Neural progenitor cell (in vitro differentiated cells): ENCODE data around the gene TNFAIP6. TPM values are rescaled to one million over a fixed set of nuclear protein-coding genes. Genes with fewer than 3 reads are reported as not detected.
"Not testable (repeated sequence)": the region's sequence is repeated elsewhere in the genome, so short reads cannot be mapped to it uniquely, and the experiment has no call there.

Experiments used
- DNase-seq: peaks from one replicate; pipeline ENCODE4 v3.0.0-alpha.2; 2016; ENCODE audit warnings: low spot score
- H2AFZ ChIP-seq: fragments of 200-600 bp; sonication (generic); replicated peaks from 2 replicates; pipeline ENCODE4 v1.6.1; 2016; ENCODE audit warnings: antibody characterized with exemption
- H3F3A ChIP-seq: fragments of 200-600 bp; sonication (generic); 2 replicates; pipeline ENCODE4 v1.6.1; 2016; ENCODE audit warnings: antibody characterized with exemption, low read depth
- H3K27ac ChIP-seq: fragments of 200-600 bp; sonication (generic); 2 replicates; pipeline ENCODE4 v1.5.1; 2016; ENCODE audit warnings: mild to moderate bottlenecking
- H3K27me3 ChIP-seq: fragments of 200-600 bp; sonication (generic); 2 replicates; pipeline ENCODE4 v1.6.1; 2016; ENCODE audit warnings: mild to moderate bottlenecking, moderate library complexity
- H3K36me3 ChIP-seq: fragments of 200-600 bp; sonication (generic); 2 replicates; pipeline ENCODE4 v1.5.1; 2016
- H3K4me1 ChIP-seq: fragments of 200-600 bp; sonication (generic); 2 replicates; pipeline ENCODE4 v1.6.1; 2016; ENCODE audit warnings: mixed run types
- H3K4me2 ChIP-seq: fragments of 200-600 bp; sonication (generic); 2 replicates; pipeline ENCODE4 v1.6.1; 2016
- H3K4me3 ChIP-seq: fragments of 200-600 bp; sonication (generic); 2 replicates; pipeline ENCODE4 v1.5.1; 2016
- H3K79me2 ChIP-seq: fragments of 200-600 bp; sonication (generic); 2 replicates; pipeline ENCODE4 v1.6.1; 2016; ENCODE audit warnings: low read depth
- H3K9ac ChIP-seq: fragments of 200-600 bp; sonication (generic); 2 replicates; pipeline ENCODE4 v1.6.1; 2016
- H3K9me3 ChIP-seq: fragments of 200-600 bp; sonication (generic); 2 replicates; pipeline ENCODE4 v1.5.1; 2016; ENCODE audit warnings: low read depth
- H4K20me1 ChIP-seq: fragments of 200-600 bp; sonication (generic); 2 replicates; pipeline ENCODE4 v1.6.1; 2016; ENCODE audit warnings: low read depth
- H3K27ac Mint-ChIP-seq: 3 replicates; pipeline ENCODE4 v1.8.0; 2021; ENCODE audit warnings: mixed read lengths
- H3K27me3 Mint-ChIP-seq: 2 replicates; pipeline ENCODE4 v1.8.0; 2022; ENCODE audit warnings: low read depth, mild to moderate bottlenecking, inconsistent platforms, moderate library complexity, mixed read lengths; ENCODE audit not compliant: insufficient read depth
- H3K36me3 Mint-ChIP-seq: 3 replicates; pipeline ENCODE4 v1.8.0; 2021; ENCODE audit warnings: mixed read lengths
- H3K4me1 Mint-ChIP-seq: 3 replicates; pipeline ENCODE4 v1.8.0; 2021; ENCODE audit warnings: mixed read lengths
- H3K4me3 Mint-ChIP-seq: 3 replicates; pipeline ENCODE4 v1.8.0; 2021; ENCODE audit warnings: mild to moderate bottlenecking, moderate library complexity, mixed read lengths
- H3K9me3 Mint-ChIP-seq: 3 replicates; pipeline ENCODE4 v1.8.0; 2020; ENCODE audit warnings: mixed read lengths
- CTCF ChIP-seq: fragments of 200-600 bp; sonication (generic); IDR thresholded peaks from 2 replicates; pipeline ENCODE4 v1.5.1; 2017; ENCODE audit warnings: antibody characterized with exemption, mild to moderate bottlenecking
- EZH2 ChIP-seq: fragments of 200-600 bp; sonication (generic); IDR thresholded peaks from 2 replicates; pipeline ENCODE4 v1.6.1; 2017; ENCODE audit warnings: antibody characterized with exemption, mild to moderate bottlenecking, moderate library complexity
- EZH2phosphoT487 ChIP-seq: fragments of 200-600 bp; sonication (generic); IDR thresholded peaks from 2 replicates; pipeline ENCODE4 v1.6.1; 2017; ENCODE audit warnings: antibody characterized with exemption
- total RNA-seq: library from RNA; depleted of rRNA; stranded (reverse); fragments of >200 nt; gene quantifications from 2 replicates; pipeline ENCODE4 v1.2.3, GENCODE V29; 2015; ENCODE audit warnings: low replicate concordance

TNFAIP6 gene
- total RNA-seq, 1 donor from 2014 or later, result 0.22 TPM

GRCh38 chr2:151409601-151410484, 52.5 kb downstream of the TNFAIP6 start, which contains the start of gene RIF1:
Gene RIF1 (plus strand): TSS chr2:151409902. CDS start chr2:151410424, 522 bp downstream.
- no peaks in the 10 kb centered on the region for H3K27me3 ChIP-seq
- H3K9me3 ChIP-seq, result no peaks in the 10 kb centered on the region
- H3K4me1 ChIP-seq, result peaks cover 10% of the 10 kb centered on the region
- peaks cover 15% of the 10 kb centered on the region for H3K36me3 ChIP-seq
- H3K4me3 ChIP-seq, result peak within 1 kb of the TSS; percentile 99
- peak within 1 kb of the TSS; percentile 92 for H3K9ac ChIP-seq
- DNase-seq, result peak; percentile 95
- peak within 1 kb of the TSS; percentile 90 for H2AFZ ChIP-seq
- H3K4me1 Mint-ChIP-seq, result peaks cover 15% of the 10 kb centered on the region
- H3K36me3 Mint-ChIP-seq, result peaks cover 18% of the 10 kb centered on the region
- peak within 1 kb of the TSS; percentile 98 for H3K4me3 Mint-ChIP-seq
- H3K79me2 ChIP-seq, result peaks cover 51% of the 10 kb centered on the region
- peak within 1 kb of the TSS; percentile 99 for H3K4me2 ChIP-seq
- H4K20me1 ChIP-seq, result peaks cover 38% of the 10 kb centered on the region
- H3F3A ChIP-seq, result peaks cover 4% of the 10 kb centered on the region
- H3K27me3 Mint-ChIP-seq, result peaks cover 4% of the 10 kb centered on the region
- H3K27ac Mint-ChIP-seq, result peak within 1 kb of the TSS; percentile 95
- no peaks in the 10 kb centered on the region for H3K9me3 Mint-ChIP-seq
- no peak for TF ChIP-seq EZH2
- TF ChIP-seq CTCF, result peak; percentile 63
- peak within 1 kb of the TSS; percentile 97 for H3K27ac ChIP-seq

- Histone ChIP-seq H3K4me2 (peak overlapping the region; percentile 99), H4K20me1 (peaks cover 38% of the 10 kb centered on the region), H3K27me3 (no peaks in the 10 kb centered on the region), H3K36me3 (peaks cover 16% of the 10 kb centered on the region), H3K79me2 (peaks cover 57% of the 10 kb centered on the region), H3K9me3 (no peaks in the 10 kb centered on the region), H3K4me1 (peaks cover 10% of the 10 kb centered on the region), H3K27ac (peak overlapping the region; percentile 97), H3K4me3 (peak overlapping the region; percentile 99), H3K9ac (peak overlapping the region; percentile 92), H3F3A (peaks cover 4% of the 10 kb centered on the region), H2AFZ (peak overlapping the region; percentile 90)
- H3K4me3 Mint-ChIP-seq, result peak overlapping the region; percentile 98
- H3K27me3 Mint-ChIP-seq, result peaks cover 4% of the 10 kb centered on the region
- TF ChIP-seq EZH2 (no peak), CTCF (no peak), EZH2phosphoT487 (no peak)
- H3K9me3 Mint-ChIP-seq, result no peaks in the 10 kb centered on the region
- H3K27ac Mint-ChIP-seq, result peak overlapping the region; percentile 95
- peaks cover 15% of the 10 kb centered on the region for H3K4me1 Mint-ChIP-seq
- peaks cover 20% of the 10 kb centered on the region for H3K36me3 Mint-ChIP-seq
- peak; percentile 57 for DNase-seq
Observed at GRCh38 chr2:151410485-151410834, 53.1 kb downstream of the TNFAIP6 start.

GRCh38 chr2:151417650-151418049, 60.3 kb downstream of the TNFAIP6 start:
- H3K9ac ChIP-seq, result no peak overlapping the region
- Mint-ChIP-seq H3K27ac (no peak overlapping the region), H3K4me3 (no peak overlapping the region), H3K27me3 (no peaks in the 10 kb centered on the region), H3K36me3 (peaks cover 37% of the 10 kb centered on the region), H3K4me1 (no peaks in the 10 kb centered on the region), H3K9me3 (no peaks in the 10 kb centered on the region)
- H3K27me3 ChIP-seq, result no peaks in the 10 kb centered on the region
- H3K9me3 ChIP-seq, result no peaks in the 10 kb centered on the region
- H3K27ac ChIP-seq, result no peak overlapping the region
- H2AFZ ChIP-seq, result no peak overlapping the region
- H3K36me3 ChIP-seq, result peaks cover 36% of the 10 kb centered on the region
- H3K79me2 ChIP-seq, result peaks cover 95% of the 10 kb centered on the region
- H4K20me1 ChIP-seq, result peaks cover 41% of the 10 kb centered on the region
- no peak for TF ChIP-seq CTCF
- no peak for TF ChIP-seq EZH2phosphoT487
- no peak for TF ChIP-seq EZH2
- no peaks in the 10 kb centered on the region for H3K4me1 ChIP-seq
- no peak overlapping the region for H3K4me3 ChIP-seq
- H3K4me2 ChIP-seq, result no peak overlapping the region
- DNase-seq, result no peak
- no peaks in the 10 kb centered on the region for H3F3A ChIP-seq

- Histone ChIP-seq H3K36me3 (peaks cover 17% of the 10 kb centered on the region), H3K79me2 (peaks cover 95% of the 10 kb centered on the region), H4K20me1 (peaks cover 34% of the 10 kb centered on the region)
- not testable (repeated sequence) for DNase-seq, H3K4me1 ChIP-seq, H3K4me3 Mint-ChIP-seq, H3K27me3 ChIP-seq, H3K4me1 Mint-ChIP-seq, H3K4me3 ChIP-seq, H3K9me3 Mint-ChIP-seq, H3K27ac Mint-ChIP-seq, H3K27me3 Mint-ChIP-seq, H3K9me3 ChIP-seq, H3K9ac ChIP-seq, H2AFZ ChIP-seq, H3F3A ChIP-seq, H3K27ac ChIP-seq, H3K4me2 ChIP-seq
- peaks cover 44% of the 10 kb centered on the region for H3K36me3 Mint-ChIP-seq
Observed at GRCh38 chr2:151421681-151422080, 64.3 kb downstream of the TNFAIP6 start.
